Measurements from ENCODE around the gene LYPD6. TPM values are rescaled to one million over a fixed set of nuclear protein-coding genes. Genes with fewer than 3 reads are reported as not detected.

The LYPD6 gene
- total RNA-seq, 2 experiments from 2014 or later: not detected

DNA sequence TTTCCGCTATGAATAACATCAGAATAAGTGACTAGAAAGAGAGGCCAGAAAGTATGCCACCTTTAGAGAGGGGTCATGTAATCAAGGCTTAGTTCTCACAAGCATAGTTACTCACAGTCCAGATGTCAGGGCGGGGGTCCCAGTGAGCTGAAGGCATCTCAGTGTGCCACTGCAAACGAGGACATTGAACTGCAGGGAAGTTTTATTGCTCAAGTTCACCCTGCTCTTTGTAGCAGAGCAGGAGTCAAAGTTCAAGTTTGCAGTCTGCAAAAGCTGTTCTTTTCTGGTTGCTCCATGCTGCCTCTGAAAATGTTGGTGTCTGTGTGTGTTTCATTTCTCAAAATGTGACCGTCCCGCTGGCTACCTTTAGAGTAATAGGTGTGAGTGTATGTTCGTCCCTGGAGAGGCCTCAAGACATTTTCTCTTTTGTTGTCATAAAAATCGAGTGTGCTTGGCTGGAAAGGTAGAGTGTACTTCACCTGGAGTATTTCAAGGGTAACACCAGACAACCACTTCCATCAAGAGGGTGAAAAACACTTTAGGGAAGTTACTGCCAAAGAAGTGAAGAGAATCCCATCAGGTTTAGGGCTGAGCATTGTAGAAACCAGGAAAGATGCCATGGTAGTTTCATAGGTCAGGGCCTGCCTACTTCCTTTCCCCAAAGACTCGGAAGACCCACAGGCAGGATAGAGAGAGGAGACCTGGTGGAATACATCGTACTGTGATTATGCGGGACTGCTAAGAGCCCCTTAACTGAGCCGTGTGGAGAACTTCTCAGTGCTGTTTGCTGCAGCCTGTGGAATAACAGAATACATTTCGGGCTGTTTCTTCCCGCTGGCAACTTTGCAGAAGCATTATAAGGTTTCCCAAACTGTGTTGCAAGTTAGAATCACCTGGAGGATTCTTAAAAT is 89.9 kb downstream of the LYPD6 start:
- POLR2A ChIA-PET: no interaction called here
- Mint-ChIP-seq H3K4me1 (ENCODE audit: low read depth) (no peaks in the 10 kb centered on the region), H3K27ac (no peak overlapping the region), H3K36me3 (no peaks in the 10 kb centered on the region), H3K4me3 (no peak overlapping the region), H3K27me3 (peaks cover 3% of the 10 kb centered on the region), H3K9me3 (no peaks in the 10 kb centered on the region)
- DNase-seq: no peak
- intact Hi-C loops (cut with micrococcal nuclease): no loop called here
- CTCF ChIA-PET: interaction anchor here (1.0 kb wide), 1 partner anchor 141 kb away, joined by 3 read pairs; no protein-coding TSS in a partner anchor

GRCh38 chr2:149421791-149422190 is 91.4 kb downstream of the LYPD6 start:
- POLR2A ChIA-PET: no interaction called here
- peaks cover 5% of the 10 kb centered on the region for H3K27me3 Mint-ChIP-seq
- H3K36me3 Mint-ChIP-seq: no peaks in the 10 kb centered on the region
- H3K27ac Mint-ChIP-seq: no peak overlapping the region
- H3K4me3 Mint-ChIP-seq: no peak overlapping the region
- CTCF ChIA-PET: no interaction called here
- intact Hi-C loops (cut with micrococcal nuclease): no loop called here
- DNase-seq: no peak
- no peaks in the 10 kb centered on the region for H3K4me1 Mint-ChIP-seq (ENCODE audit: low read depth)
- H3K9me3 Mint-ChIP-seq: no peaks in the 10 kb centered on the region

DNA sequence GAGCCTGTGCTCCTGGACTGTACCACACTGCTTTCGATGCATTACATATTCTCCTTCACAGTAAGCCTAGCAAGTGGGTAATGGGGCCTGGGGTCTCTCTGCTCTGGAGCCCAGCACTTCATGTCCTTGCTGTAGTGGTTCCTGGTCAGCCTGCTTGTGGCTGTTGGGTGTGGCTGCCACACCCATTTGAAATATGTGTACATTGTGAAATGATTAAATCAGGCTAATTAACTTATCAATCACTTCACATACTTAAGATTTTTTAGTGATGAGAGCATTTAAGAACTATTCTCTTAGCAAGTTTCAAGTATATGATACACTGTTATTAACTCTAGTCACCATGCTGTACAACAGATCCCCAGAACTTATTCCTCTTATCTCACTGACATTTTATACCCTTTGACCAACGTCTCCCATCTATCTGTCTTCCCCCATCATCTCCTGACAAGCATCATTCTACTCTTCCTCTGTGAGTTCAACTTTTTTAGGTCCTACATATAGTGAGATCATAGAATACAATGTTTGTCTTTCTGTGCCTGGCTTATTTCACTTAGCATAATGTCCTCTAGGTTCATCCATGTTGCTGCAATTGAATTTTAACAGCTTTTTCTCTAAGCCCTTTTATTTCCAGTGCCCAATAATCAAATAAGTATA is 92.1 kb downstream of the LYPD6 start:
- ChIA-PET CTCF (no interaction called here), POLR2A (no interaction called here)
- Mint-ChIP-seq H3K9me3 (no peaks in the 10 kb centered on the region), H3K27ac (no peak overlapping the region), H3K4me1 (ENCODE audit: low read depth) (no peaks in the 10 kb centered on the region), H3K36me3 (no peaks in the 10 kb centered on the region), H3K27me3 (peaks cover 5% of the 10 kb centered on the region), H3K4me3 (no peak overlapping the region)
- DNase-seq: no peak
- intact Hi-C loops (cut with micrococcal nuclease): no loop called here

- ChIA-PET POLR2A (interaction anchor here (0.6 kb wide), 2 partner anchors 161 to 203 kb away, joined by 3 to 5 read pairs; no protein-coding TSS in a partner anchor), CTCF (no interaction called here)
- Mint-ChIP-seq H3K4me1 (ENCODE audit: low read depth) (no peaks in the 10 kb centered on the region), H3K9me3 (no peaks in the 10 kb centered on the region), H3K4me3 (no peak overlapping the region), H3K27ac (no peak overlapping the region), H3K27me3 (peaks cover 5% of the 10 kb centered on the region), H3K36me3 (no peaks in the 10 kb centered on the region)
- DNase-seq: no peak
- intact Hi-C loops (cut with micrococcal nuclease): no loop called here
These were observed 92.6 kb downstream of the LYPD6 start for GRCh38 chr2:149422991-149423338.

GRCh38 chr2:149423630-149424029 is 93.2 kb downstream of the LYPD6 start:
- H3K9me3 Mint-ChIP-seq: no peaks in the 10 kb centered on the region
- no peak for DNase-seq
- peaks cover 5% of the 10 kb centered on the region for H3K27me3 Mint-ChIP-seq
- CTCF ChIA-PET: no interaction called here
- no peak overlapping the region for H3K4me3 Mint-ChIP-seq
- no peaks in the 10 kb centered on the region for H3K36me3 Mint-ChIP-seq
- no peaks in the 10 kb centered on the region for H3K4me1 Mint-ChIP-seq (ENCODE audit: low read depth)
- no peak overlapping the region for H3K27ac Mint-ChIP-seq
- intact Hi-C loops (cut with micrococcal nuclease): no loop called here
- POLR2A ChIA-PET: interaction anchor here (0.6 kb wide), 2 partner anchors 162 to 204 kb away, joined by 3 to 5 read pairs; no protein-coding TSS in a partner anchor

DNA sequence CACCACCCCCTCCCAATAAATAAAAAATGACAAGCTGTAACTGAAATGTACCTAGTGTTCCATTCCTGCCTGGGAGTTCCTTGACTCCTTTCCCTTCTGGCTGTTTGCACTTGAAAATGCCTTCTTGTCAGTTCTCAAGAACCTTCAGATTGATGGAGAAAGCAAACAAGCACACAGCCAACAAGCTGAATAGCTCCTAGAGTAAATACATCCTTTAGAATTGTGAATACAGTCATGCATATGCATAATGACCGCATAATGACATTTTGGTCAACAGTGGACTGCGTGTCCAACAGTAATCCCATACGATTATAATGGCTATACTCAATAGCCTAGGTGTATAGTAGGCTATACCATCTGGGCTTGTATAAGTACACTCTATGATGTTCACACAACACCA is 97.0 kb downstream of the LYPD6 start:
- Mint-ChIP-seq H3K9me3 (no peaks in the 10 kb centered on the region), H3K4me1 (ENCODE audit: low read depth) (no peaks in the 10 kb centered on the region), H3K27me3 (peaks cover 5% of the 10 kb centered on the region), H3K36me3 (no peaks in the 10 kb centered on the region), H3K4me3 (no peak overlapping the region), H3K27ac (no peak overlapping the region)
- no peak for DNase-seq
- intact Hi-C loops (cut with micrococcal nuclease): no loop called here
- ChIA-PET POLR2A (no interaction called here), CTCF (no interaction called here)

GRCh38 chr2:149428783-149429182 is 98.4 kb downstream of the LYPD6 start:
- no peaks in the 10 kb centered on the region for H3K9me3 Mint-ChIP-seq
- H3K27me3 Mint-ChIP-seq: peaks cover 5% of the 10 kb centered on the region
- H3K36me3 Mint-ChIP-seq: no peaks in the 10 kb centered on the region
- H3K4me1 Mint-ChIP-seq (ENCODE audit: low read depth): no peaks in the 10 kb centered on the region
- intact Hi-C loops (cut with micrococcal nuclease): no loop called here
- ChIA-PET CTCF (no interaction called here), POLR2A (no interaction called here)
- DNase-seq: no peak
- H3K4me3 Mint-ChIP-seq: no peak overlapping the region
- no peak overlapping the region for H3K27ac Mint-ChIP-seq

DNA sequence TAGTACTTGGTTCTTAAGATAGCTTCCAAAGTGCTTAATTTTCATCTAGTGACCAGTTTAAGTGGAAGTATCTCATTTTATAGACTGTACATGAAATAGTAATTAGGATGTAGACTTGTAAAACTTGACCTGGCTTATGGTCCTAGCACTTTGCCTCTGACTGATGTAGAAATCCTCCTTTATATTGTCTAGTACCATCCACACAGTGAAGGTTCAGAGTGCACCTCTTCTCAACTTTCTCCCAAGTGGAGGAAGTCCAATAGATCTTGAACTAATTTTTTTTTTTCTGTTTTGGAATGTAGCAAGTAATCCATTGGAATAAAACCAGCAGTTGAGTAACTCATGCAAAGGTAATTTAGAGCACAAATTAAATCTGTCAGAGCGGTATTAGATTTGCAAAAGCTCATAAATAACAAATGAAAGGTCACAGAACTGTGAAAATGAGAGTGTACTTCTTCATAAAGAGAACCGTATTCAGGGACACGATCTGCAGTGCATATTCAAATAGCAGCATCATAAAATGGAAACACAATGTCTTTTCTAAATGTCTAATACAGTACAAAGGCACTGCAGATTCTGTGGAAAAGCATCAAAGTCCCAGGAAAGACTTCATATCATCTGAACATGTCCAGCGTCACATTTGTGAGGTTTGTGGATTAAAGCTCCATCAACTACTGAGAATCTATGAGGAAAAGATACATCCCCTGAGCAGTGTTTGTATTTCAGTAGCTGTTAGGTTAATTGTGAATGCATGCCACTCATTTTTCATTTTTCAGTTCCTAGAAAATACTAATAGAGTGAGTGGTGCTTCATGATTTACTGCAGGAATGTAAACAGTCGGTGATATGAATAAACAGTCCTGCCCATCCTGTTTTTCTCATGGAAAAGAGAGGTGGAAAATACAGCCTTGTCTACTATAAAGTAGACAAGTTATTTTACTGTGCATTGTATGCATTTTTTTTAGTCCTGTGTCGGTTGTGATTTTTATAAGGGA is 100.7 kb downstream of the LYPD6 start:
- Mint-ChIP-seq H3K4me1 (ENCODE audit: low read depth) (no peaks in the 10 kb centered on the region), H3K36me3 (no peaks in the 10 kb centered on the region), H3K27ac (no peak overlapping the region), H3K4me3 (no peak overlapping the region), H3K27me3 (peaks cover 4% of the 10 kb centered on the region), H3K9me3 (no peaks in the 10 kb centered on the region)
- DNase-seq: no peak
- POLR2A ChIA-PET: no interaction called here
- CTCF ChIA-PET: no interaction called here
- intact Hi-C loops (cut with micrococcal nuclease): no loop called here

- ChIA-PET POLR2A (no interaction called here), CTCF (no interaction called here)
- Mint-ChIP-seq H3K4me3 (no peak overlapping the region), H3K27me3 (no peaks in the 10 kb centered on the region), H3K9me3 (no peaks in the 10 kb centered on the region), H3K27ac (no peak overlapping the region), H3K4me1 (ENCODE audit: low read depth) (no peaks in the 10 kb centered on the region), H3K36me3 (no peaks in the 10 kb centered on the region)
- DNase-seq: no peak
- intact Hi-C loops (cut with micrococcal nuclease): no loop called here
These were observed 108.1 kb downstream of the LYPD6 start for GRCh38 chr2:149438330-149438960.

DNA sequence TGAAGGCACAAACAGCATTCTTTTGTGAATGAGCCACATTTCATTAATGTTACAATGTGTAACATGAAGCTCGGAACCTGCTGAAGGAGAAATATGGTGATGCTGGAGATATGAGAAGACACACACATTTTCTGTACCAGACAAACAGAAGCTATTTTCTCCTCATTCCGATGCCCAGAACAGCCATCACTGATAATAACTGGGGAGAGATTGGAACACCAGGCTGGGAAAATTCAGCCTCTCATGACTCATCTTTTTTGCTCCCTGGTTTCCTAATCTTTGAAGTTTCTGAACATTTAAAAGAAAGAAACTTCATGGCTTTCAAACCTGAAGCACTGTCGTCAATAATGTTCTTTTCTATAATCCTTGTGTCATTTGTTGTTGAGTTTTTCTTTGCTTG is 110.9 kb downstream of the LYPD6 start:
- no peaks in the 10 kb centered on the region for H3K9me3 Mint-ChIP-seq
- POLR2A ChIA-PET: no interaction called here
- H3K27ac Mint-ChIP-seq: no peak overlapping the region
- DNase-seq: no peak
- CTCF ChIA-PET: no interaction called here
- H3K4me3 Mint-ChIP-seq: no peak overlapping the region
- peaks cover 1% of the 10 kb centered on the region for H3K27me3 Mint-ChIP-seq
- intact Hi-C loops (cut with micrococcal nuclease): no loop called here
- H3K36me3 Mint-ChIP-seq: no peaks in the 10 kb centered on the region
- H3K4me1 Mint-ChIP-seq (ENCODE audit: low read depth): no peaks in the 10 kb centered on the region

GRCh38 chr2:149442346-149442745 is 112.0 kb downstream of the LYPD6 start:
- intact Hi-C loops (cut with micrococcal nuclease): no loop called here
- H3K36me3 Mint-ChIP-seq: no peaks in the 10 kb centered on the region
- ChIA-PET POLR2A (no interaction called here), CTCF (interaction anchor here (0.7 kb wide), 1 partner anchor 109 kb away, joined by 3 read pairs; no protein-coding TSS in a partner anchor)
- no peaks in the 10 kb centered on the region for H3K4me1 Mint-ChIP-seq (ENCODE audit: low read depth)
- DNase-seq: no peak
- peaks cover 1% of the 10 kb centered on the region for H3K27me3 Mint-ChIP-seq
- H3K9me3 Mint-ChIP-seq: no peaks in the 10 kb centered on the region
- H3K4me3 Mint-ChIP-seq: no peak overlapping the region
- H3K27ac Mint-ChIP-seq: no peak overlapping the region

- POLR2A ChIA-PET: no interaction called here
- Mint-ChIP-seq H3K27me3 (peaks cover 1% of the 10 kb centered on the region), H3K27ac (no peak overlapping the region), H3K36me3 (no peaks in the 10 kb centered on the region), H3K9me3 (no peaks in the 10 kb centered on the region), H3K4me1 (ENCODE audit: low read depth) (no peaks in the 10 kb centered on the region), H3K4me3 (no peak overlapping the region)
- intact Hi-C loops (cut with micrococcal nuclease): no loop called here
- DNase-seq: no peak
- CTCF ChIA-PET: no interaction called here
These were observed 112.8 kb downstream of the LYPD6 start for GRCh38 chr2:149443150-149443549.

Measured in activated CD4-positive, alpha-beta memory T cell treated with anti-CD3 and anti-CD28 coated beads for 36 hours (primary cell).